Spleen (tissue), 3 donors: Measurements from ENCODE around the gene FAAP24.

Experiments
- POLR2A ChIP-seq, 3 donors: fragments of 450-650 bp; IDR thresholded peaks; one replicate each; pipeline ENCODE4 v1.5.1; 2017; ENCODE audit warnings: antibody characterized with exemption in 3 of 3, mild to moderate bottlenecking in 1 of 3
- POLR2AphosphoS5 ChIP-seq, 3 donors: sonication (generic); formaldehyde crosslinking; IDR thresholded peaks; one replicate each; pipeline ENCODE4 v1.5.1; 2017; ENCODE audit warnings: antibody characterized with exemption in 3 of 3

DNA sequence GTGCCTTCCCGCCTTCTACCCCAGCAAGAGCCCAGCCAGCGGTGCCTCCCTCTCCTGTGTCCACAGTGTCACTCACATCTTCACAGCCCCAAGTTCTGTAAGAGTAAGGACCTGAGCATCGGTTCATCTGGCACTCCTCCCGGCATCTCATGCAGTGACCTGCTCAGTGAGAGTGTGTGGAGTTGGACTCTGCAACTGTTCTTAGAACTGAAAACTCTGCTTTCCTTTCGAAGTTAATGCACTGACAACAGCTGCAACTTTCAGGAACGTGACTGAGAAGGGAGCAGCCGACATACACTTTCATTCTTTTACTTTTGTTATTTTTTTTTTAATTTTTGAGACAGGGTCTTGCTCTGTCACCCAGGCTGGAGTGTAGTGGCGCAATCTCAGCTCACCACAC is 41.5 kb upstream of the FAAP24 start:
- TF ChIP-seq POLR2AphosphoS5 (IDR thresholded peaks at IDR 0.05) (no peak), POLR2A (IDR thresholded peaks at IDR 0.05) (no peak)
